ENCODE data around the gene TNFSF10. TPM values are rescaled to one million over a fixed set of nuclear protein-coding genes. Genes with fewer than 3 reads are reported as not detected.

The TNFSF10 gene
- total RNA-seq, 1 donor = 34.5 TPM

- DNase-seq (ENCODE audit: low read depth in 2 of 3, low spot score in 2 of 3) = no peak
Observed at GRCh38 chr3:172464306-172464705, 58.9 kb downstream of the TNFSF10 start.

- peak in 2 of 3 donors; percentile 22 to 52 for DNase-seq (ENCODE audit: low read depth in 2 of 3, low spot score in 2 of 3)
Observed at GRCh38 chr3:172461530-172462138, 61.6 kb downstream of the TNFSF10 start.

GRCh38 chr3:172456404-172456803, 66.8 kb downstream of the TNFSF10 start:
- DNase-seq (ENCODE audit: low read depth in 2 of 3, low spot score in 2 of 3) = no peak

Small RNA genes lying within 50 kb of the gene (small RNA-seq; reads per million reads assigned to genes)
- not detected for gene AC007919.1

Other genes starting within 250 kb of the TNFSF10 start
- gene GHSR, start 75.0 kb downstream of the TNFSF10 start, total RNA-seq = not detected
- gene NCEH1, start 187.6 kb upstream of the TNFSF10 start, total RNA-seq = 3.2 TPM
- 3.8 TPM for gene ECT2, start 227.3 kb upstream of the TNFSF10 start, total RNA-seq